GM18505 (cell line): ENCODE data around the gene CCDC92B.

Experiments
- ATAC-seq: cut with Tn5 transposase; IDR thresholded peaks from one replicate; pipeline ENCODE4 v1.9.1; 2021; ENCODE audit not compliant: unreplicated experiment
- POLR2A ChIP-seq: IDR thresholded peaks from 4 replicates; pipeline ENCODE4 v1.6.1; 2011; ENCODE audit warnings: borderline replicate concordance; ENCODE audit not compliant: insufficient read depth, insufficient read length; ENCODE audit errors: extremely low read depth

Gene CCDC92B

GRCh38 chr17:2755891-2756724 lies 6.7 kb upstream of the CCDC92B start:
- no peak for TF ChIP-seq POLR2A
- ATAC-seq = no peak

GRCh38 chr17:2751491-2751890 lies 2.0 kb upstream of the CCDC92B start:
- no peak for ATAC-seq
- TF ChIP-seq POLR2A = no peak

GRCh38 chr17:2750721-2751120 lies 1.3 kb upstream of the CCDC92B start:
- no peak for TF ChIP-seq POLR2A
- ATAC-seq = no peak

- no peak for ATAC-seq
- TF ChIP-seq POLR2A = no peak
Observed at GRCh38 chr17:2749784-2750181, 331 bp upstream of the CCDC92B start.

GRCh38 chr17:2745317-2746037 lies 4.0 kb downstream of the CCDC92B start:
- no peak for TF ChIP-seq POLR2A
- no peak for ATAC-seq

GRCh38 chr17:2737693-2738092 lies 11.8 kb downstream of the CCDC92B start:
- no peak for ATAC-seq
- no peak for TF ChIP-seq POLR2A

GRCh38 chr17:2736956-2737355 lies 12.5 kb downstream of the CCDC92B start:
- no peak for TF ChIP-seq POLR2A
- no peak for ATAC-seq

- ATAC-seq = no peak
- no peak for TF ChIP-seq POLR2A
Observed at GRCh38 chr17:2735896-2736295, 13.6 kb downstream of the CCDC92B start.

- TF ChIP-seq POLR2A = no peak
- ATAC-seq = no peak
Observed at GRCh38 chr17:2734939-2735338, 14.5 kb downstream of the CCDC92B start.

- no peak for ATAC-seq
- no peak for TF ChIP-seq POLR2A
Observed at GRCh38 chr17:2731807-2732206, 17.6 kb downstream of the CCDC92B start.

GRCh38 chr17:2730764-2731353 lies 18.6 kb downstream of the CCDC92B start:
- no peak for TF ChIP-seq POLR2A
- no peak for ATAC-seq

- no peak for TF ChIP-seq POLR2A
- ATAC-seq = no peak
Observed at GRCh38 chr17:2724784-2725164, 24.7 kb downstream of the CCDC92B start.

- no peak for ATAC-seq
- TF ChIP-seq POLR2A = no peak
Observed at GRCh38 chr17:2723997-2724783, 25.3 kb downstream of the CCDC92B start.
